ENCODE results near the gene TBCE. TPM values are rescaled to one million over a fixed set of nuclear protein-coding genes. Genes with fewer than 3 reads are reported as not detected.
A peak's percentile ranks its signal among the peaks of the same experiment; 100 is the strongest.

TBCE gene
- 10 to 100 TPM; 21.8 to 24.0 TPM for total RNA-seq

- peak within 1 kb of the TSS; percentile 95 for H3K4me3 Mint-ChIP-seq
- no peak for TF ChIP-seq CTCF (IDR thresholded peaks at IDR 0.05)
- H3K9me3 Mint-ChIP-seq: no peaks in the 10 kb centered on the region
- ChIA-PET POLR2A (interaction anchor here (0.7 to 1.2 kb wide), 6 partner anchors 9 to 137 kb away, joined by 3 to 4 read pairs (median 3); partner anchors contain the start of gene B3GALNT2), CTCF (interaction anchor here (0.9 to 1.1 kb wide), 2 partner anchors 10 to 48 kb away, joined by 3 to 4 read pairs; no protein-coding TSS in a partner anchor)
- peak; percentile 99 for ATAC-seq
- H3K27ac Mint-ChIP-seq: peak within 1 kb of the TSS; percentile 93
- peaks cover 22% of the 10 kb centered on the region for H3K4me1 Mint-ChIP-seq (ENCODE audit: low read depth)
- peak; percentile 94 for DNase-seq
- peaks cover 3% of the 10 kb centered on the region for H3K36me3 Mint-ChIP-seq (ENCODE audit: low read depth)
- no peaks in the 10 kb centered on the region for H3K27me3 Mint-ChIP-seq
- intact Hi-C loops (cut with micrococcal nuclease): loop anchor here (5.0 kb wide), 1 partner anchor 35 kb away; no protein-coding TSS in a partner anchor
Observed at GRCh38 chr1:235367000-235367908, at the start of gene TBCE. Gene TBCE, plus strand, starts transcription at chr1:235367427. Its CDS starts 12,623 bp downstream, at chr1:235380050.

GRCh38 chr1:235319255-235319654 is 48.0 kb upstream of the TBCE start:
- DNase-seq (no peak), ATAC-seq (no peak)
- TF ChIP-seq CTCF (IDR thresholded peaks at IDR 0.05): no peak
- POLR2A ChIA-PET: interaction anchor here (0.9 to 1.0 kb wide), 4 partner anchors 11 to 49 kb away, joined by 3 to 4 read pairs (median 4); partner anchors contain the start of gene TBCE
- H3K36me3 Mint-ChIP-seq (ENCODE audit: low read depth): peaks cover 54% of the 10 kb centered on the region
- no peaks in the 10 kb centered on the region for H3K27me3 Mint-ChIP-seq
- intact Hi-C loops (cut with micrococcal nuclease): no loop called here
- CTCF ChIA-PET: interaction anchor here (1.7 kb wide), 1 partner anchor 98 kb away, joined by 6 read pairs; no protein-coding TSS in a partner anchor
- peak overlapping the region; percentile 80 for H3K27ac Mint-ChIP-seq
- H3K4me1 Mint-ChIP-seq (ENCODE audit: low read depth): peaks cover 69% of the 10 kb centered on the region
- H3K4me3 Mint-ChIP-seq: no peak overlapping the region
- no peaks in the 10 kb centered on the region for H3K9me3 Mint-ChIP-seq

- no peaks in the 10 kb centered on the region for H3K9me3 Mint-ChIP-seq
- no peak for DNase-seq
- ChIA-PET POLR2A (no interaction called here), CTCF (no interaction called here)
- H3K27me3 Mint-ChIP-seq: no peaks in the 10 kb centered on the region
- peaks cover 69% of the 10 kb centered on the region for H3K4me1 Mint-ChIP-seq (ENCODE audit: low read depth)
- no peak for TF ChIP-seq CTCF (IDR thresholded peaks at IDR 0.05)
- H3K27ac Mint-ChIP-seq: peak overlapping the region; percentile 81
- ATAC-seq: no peak
- peak overlapping the region; percentile 10 for H3K4me3 Mint-ChIP-seq
- intact Hi-C loops (cut with micrococcal nuclease): no loop called here
- peaks cover 60% of the 10 kb centered on the region for H3K36me3 Mint-ChIP-seq (ENCODE audit: low read depth)
Observed at GRCh38 chr1:235320521-235321179, 46.6 kb upstream of the TBCE start.

- DNase-seq (no peak), ATAC-seq (no peak)
- Mint-ChIP-seq H3K36me3 (ENCODE audit: low read depth) (peaks cover 53% of the 10 kb centered on the region), H3K27ac (peak overlapping the region; percentile 83), H3K4me3 (peak overlapping the region; percentile 98), H3K27me3 (no peaks in the 10 kb centered on the region), H3K4me1 (ENCODE audit: low read depth) (peaks cover 51% of the 10 kb centered on the region), H3K9me3 (no peaks in the 10 kb centered on the region)
- intact Hi-C loops (cut with micrococcal nuclease): no loop called here
- POLR2A ChIA-PET: interaction anchor here (0.6 to 2.5 kb wide), 6 partner anchors 11 to 57 kb away, joined by 3 to 14 read pairs (median 3); no protein-coding TSS in a partner anchor
- CTCF ChIA-PET: interaction anchor here (1.0 to 2.6 kb wide), 7 partner anchors 10 to 92 kb away, joined by 3 to 20 read pairs (median 4); no protein-coding TSS in a partner anchor
- no peak for TF ChIP-seq CTCF (IDR thresholded peaks at IDR 0.05)
Observed at GRCh38 chr1:235324296-235324695, 42.9 kb upstream of the TBCE start.
